ENCODE data around the gene COL11A2.

DNA sequence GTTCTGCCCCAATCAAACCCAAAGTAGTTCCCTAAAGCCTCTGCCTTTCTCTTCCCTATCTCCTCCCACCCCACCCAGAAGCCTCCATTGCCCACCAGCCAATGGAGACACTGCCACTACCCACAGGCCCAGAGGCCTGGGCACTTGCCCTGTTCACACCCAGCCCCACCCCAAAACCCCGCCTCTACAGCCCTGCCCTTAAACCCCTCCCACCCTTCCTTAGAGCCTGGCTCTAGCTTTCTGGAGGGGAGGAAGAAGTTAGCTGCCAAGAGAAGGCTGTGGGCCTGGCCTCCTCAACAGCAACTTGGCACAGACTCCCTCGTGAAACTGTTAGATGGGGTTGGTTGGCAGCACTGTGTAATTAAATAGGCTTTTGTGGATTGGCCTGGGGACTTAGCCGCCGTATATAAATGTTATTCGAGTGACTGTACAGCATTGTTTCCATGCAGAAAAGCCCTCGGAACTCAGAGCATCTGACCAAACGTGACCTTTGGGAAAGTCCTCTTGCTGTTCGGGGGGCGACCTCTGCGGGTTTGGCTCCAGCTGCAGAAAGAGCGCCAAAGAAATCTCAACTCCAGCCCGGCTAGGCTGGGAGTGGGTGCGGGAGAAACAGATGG, 31.4 kb downstream of the COL11A2 start:
- peak; percentile 68 for TF ChIP-seq POLR2A (IDR thresholded peaks at IDR 0.05; ENCODE audit: borderline replicate concordance, extremely low read depth, insufficient read depth, insufficient read length)
- TF ChIP-seq, protein P1, sequence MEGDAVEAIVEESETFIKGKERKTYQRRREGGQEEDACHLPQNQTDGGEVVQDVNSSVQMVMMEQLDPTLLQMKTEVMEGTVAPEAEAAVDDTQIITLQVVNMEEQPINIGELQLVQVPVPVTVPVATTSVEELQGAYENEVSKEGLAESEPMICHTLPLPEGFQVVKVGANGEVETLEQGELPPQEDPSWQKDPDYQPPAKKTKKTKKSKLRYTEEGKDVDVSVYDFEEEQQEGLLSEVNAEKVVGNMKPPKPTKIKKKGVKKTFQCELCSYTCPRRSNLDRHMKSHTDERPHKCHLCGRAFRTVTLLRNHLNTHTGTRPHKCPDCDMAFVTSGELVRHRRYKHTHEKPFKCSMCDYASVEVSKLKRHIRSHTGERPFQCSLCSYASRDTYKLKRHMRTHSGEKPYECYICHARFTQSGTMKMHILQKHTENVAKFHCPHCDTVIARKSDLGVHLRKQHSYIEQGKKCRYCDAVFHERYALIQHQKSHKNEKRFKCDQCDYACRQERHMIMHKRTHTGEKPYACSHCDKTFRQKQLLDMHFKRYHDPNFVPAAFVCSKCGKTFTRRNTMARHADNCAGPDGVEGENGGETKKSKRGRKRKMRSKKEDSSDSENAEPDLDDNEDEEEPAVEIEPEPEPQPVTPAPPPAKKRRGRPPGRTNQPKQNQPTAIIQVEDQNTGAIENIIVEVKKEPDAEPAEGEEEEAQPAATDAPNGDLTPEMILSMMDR (IDR thresholded peaks at IDR 0.05 in 2 of 3, conservative IDR thresholded peaks at IDR 0.05 in 1 of 3; ENCODE audit: borderline replicate concordance in 1 of 3, insufficient read depth in 1 of 3, low read depth in 2 of 3, low read length in 2 of 3), result no peak
- TF ChIP-seq EZH2 (IDR thresholded peaks at IDR 0.05), result no peak
- TF ChIP-seq SP1 (IDR thresholded peaks at IDR 0.05; ENCODE audit: low read depth), result no peak
